HG03439 (cell line): ENCODE data around the gene NELFB.

ENCODE experiments used
- ATAC-seq: cut with Tn5 transposase; IDR thresholded peaks from one replicate; pipeline ENCODE4 v1.9.1; 2021; ENCODE audit warnings: mild to moderate bottlenecking, moderate library complexity; ENCODE audit not compliant: unreplicated experiment

The NELFB gene

GRCh38 chr9:137266585-137267453 is 11.7 kb downstream of the NELFB start:
- ATAC-seq, result no peak

GRCh38 chr9:137267933-137268355 is 12.8 kb downstream of the NELFB start:
- ATAC-seq, result no peak

GRCh38 chr9:137268538-137269201 is 13.5 kb downstream of the NELFB start:
- ATAC-seq, result no peak

GRCh38 chr9:137269231-137269772 is 14.2 kb downstream of the NELFB start:
- no peak for ATAC-seq

GRCh38 chr9:137270929-137271695 is 16.0 kb downstream of the NELFB start:
- ATAC-seq, result no peak

- ATAC-seq, result no peak
These were observed 16.6 kb downstream of the NELFB start for GRCh38 chr9:137271696-137272076.

- ATAC-seq, result no peak
These were observed 17.3 kb downstream of the NELFB start for GRCh38 chr9:137272241-137273094.

- ATAC-seq, result no peak
These were observed 18.0 kb downstream of the NELFB start for GRCh38 chr9:137273095-137273490.

GRCh38 chr9:137273611-137274320 is 18.6 kb downstream of the NELFB start:
- no peak for ATAC-seq

GRCh38 chr9:137275203-137275587 is 20.1 kb downstream of the NELFB start:
- ATAC-seq, result no peak

- no peak for ATAC-seq
These were observed 20.7 kb downstream of the NELFB start for GRCh38 chr9:137275588-137276472.

GRCh38 chr9:137276473-137277328 is 21.6 kb downstream of the NELFB start:
- no peak for ATAC-seq

- ATAC-seq, result peak; percentile 62
These were observed 22.4 kb downstream of the NELFB start, which contains the start of gene TOR4A for GRCh38 chr9:137277329-137278041. Gene TOR4A (plus strand): TSS chr9:137277726. CDS start chr9:137278690, 964 bp downstream.

GRCh38 chr9:137278061-137278701 is 23.1 kb downstream of the NELFB start:
- peak; percentile 2 for ATAC-seq

- no peak for ATAC-seq
These were observed 23.9 kb downstream of the NELFB start for GRCh38 chr9:137278721-137279711.
